ENCODE results near the gene HEATR3. TPM values are rescaled to one million over a fixed set of nuclear protein-coding genes. Genes with fewer than 3 reads are reported as not detected.

Gene HEATR3
- total and polyA plus RNA-seq, 2 donors (not counting 1 experiment from before 2014, with no cell fraction given): 18.0 to 21.0 TPM

GRCh38 chr16:50066482-50067289 lies 916 bp downstream of the HEATR3 start:
- no peaks in the 10 kb centered on the region for H3K27me3 Mint-ChIP-seq
- ATAC-seq (ENCODE audit: low read depth) (no peak), DNase-seq (no peak)
- Histone ChIP-seq H3K36me3 (replicated peaks in 1 of 2; ENCODE audit: control extremely low read depth in 1 of 2, control insufficient read depth in 1 of 2, extremely low read depth in 1 of 2, insufficient read depth in 2 of 2, low read length in 1 of 2) (peaks cover 0 to 19% of the 10 kb centered on the region in 2 experiments), H3K4me1 (ENCODE audit: control insufficient read depth in 2 of 2, insufficient read depth in 2 of 2, low read length in 2 of 2) (peaks cover 17 to 20% of the 10 kb centered on the region in 2 donors), H3K79me2 (ENCODE audit: control insufficient read depth, insufficient read depth, low read length) (peaks cover 21% of the 10 kb centered on the region), H3K4me3 (ENCODE audit: control extremely low read depth in 1 of 5, extremely low read depth in 1 of 5, insufficient read depth in 1 of 5, low read depth in 2 of 5, low read length in 4 of 5) (peak overlapping the region; percentile 39 to 82 (median 75)), H3K9me3 (ENCODE audit: control extremely low read depth in 1 of 3, control insufficient read depth in 2 of 3, insufficient read depth in 1 of 3, low read length in 2 of 3) (no peaks in the 10 kb centered on the region), H3K27ac (ENCODE audit: low read length in 2 of 2) (peak overlapping the region in 1 of 2 donors; percentile 63), H3K27me3 (replicated peaks in 1 of 4; ENCODE audit: control extremely low read depth in 1 of 4, control insufficient read depth in 3 of 4, insufficient read depth in 4 of 4, low read length in 3 of 4) (no peaks in the 10 kb centered on the region), H2AFZ (ENCODE audit: insufficient read depth, low read depth, low read length, poor library complexity, severe bottlenecking) (peak overlapping the region; percentile 91), H3K9ac (ENCODE audit: low read length) (peak overlapping the region; percentile 79), H4K20me1 (ENCODE audit: control insufficient read depth, insufficient read depth, low read length, poor library complexity, severe bottlenecking) (peaks cover 6% of the 10 kb centered on the region), H3K4me2 (replicated peaks; ENCODE audit: low read depth, low read length, poor library complexity, severe bottlenecking) (peak overlapping the region; percentile 92)
- no peak for TF ChIP-seq CTCF (IDR thresholded peaks at IDR 0.05)
- TF ChIP-seq EZH2 (IDR thresholded peaks at IDR 0.05; ENCODE audit: borderline replicate concordance, insufficient read depth, low read depth, low read length, poor library complexity, severe bottlenecking): no peak
- H3K27ac Mint-ChIP-seq: peak overlapping the region; percentile 88
- CTCF ChIA-PET: interaction anchor here (1.0 to 3.1 kb wide), 11 partner anchors 10 to 614 kb away, joined by 3 to 22 read pairs (median 4); partner anchors contain the start of genes CNEP1R1 and SNX20
- peak overlapping the region; percentile 89 for H3K4me3 Mint-ChIP-seq
- intact Hi-C loops (cut with micrococcal nuclease): loop anchor here (2.0 to 5.0 kb wide), 3 partner anchors 144 to 676 kb away; partner anchors contain the start of genes CYLD and SNX20
- POLR2A ChIA-PET: interaction anchor here (1.3 kb wide), 1 partner anchor 85 kb away, joined by 6 read pairs; no protein-coding TSS in a partner anchor
- H3K4me1 Mint-ChIP-seq: peaks cover 35% of the 10 kb centered on the region
- 30% methylated on average over 32 of the region's 34 CpGs for WGBS (ENCODE audit: insufficient coverage)
- H3K9me3 Mint-ChIP-seq (ENCODE audit: insufficient read depth): no peaks in the 10 kb centered on the region
